CD14-positive monocyte (primary cell): ENCODE results near the gene NECTIN1. TPM values are rescaled to one million over a fixed set of nuclear protein-coding genes. Genes with fewer than 3 reads are reported as not detected.

Source experiments
- DNase-seq, 3 donors: peaks; one replicate each; pipeline ENCODE4 v3.0.0-alpha.2; 2011 to 2022
- H2AFZ ChIP-seq: 2 replicates; pipeline ENCODE4 v1.6.0; 2012; ENCODE audit warnings: mild to moderate bottlenecking, low read depth, low read length, inconsistent platforms; ENCODE audit not compliant: insufficient read depth, poor library complexity, severe bottlenecking
- H3K27ac ChIP-seq, 2 donors: 1 replicate in 1 of 2; 2 replicates in 1 of 2; pipeline ENCODE4 v1.5.1; 2012 to 2013; ENCODE audit warnings: low read length in 2 of 2, control low read depth in 1 of 2, inconsistent platforms in 1 of 2, low read depth in 1 of 2, mild to moderate bottlenecking in 1 of 2
- H3K27me3 ChIP-seq, 2 donors: one replicate each; pipeline versions ENCODE4 v1.6.0 to v1.6.1; 2011 to 2013; ENCODE audit warnings: low read length in 2 of 2; ENCODE audit not compliant: control insufficient read depth in 2 of 2, insufficient read depth in 2 of 2
- H3K36me3 ChIP-seq, 2 donors: replicated peaks in 1 of 2; 1 replicate in 1 of 2; 2 replicates in 1 of 2; pipeline versions ENCODE4 v1.5.1 to v1.6.1; 2012 to 2013; ENCODE audit warnings: low read length in 2 of 2, control low read depth in 1 of 2, inconsistent platforms in 1 of 2, mild to moderate bottlenecking in 1 of 2; ENCODE audit not compliant: insufficient read depth in 2 of 2, control insufficient read depth in 1 of 2
- H3K4me1 ChIP-seq, 2 donors: 1 replicate in 1 of 2; 2 replicates in 1 of 2; pipeline versions ENCODE4 v1.5.1 to v1.6.1; 2012 to 2013; ENCODE audit warnings: low read length in 2 of 2, control low read depth in 1 of 2, inconsistent platforms in 1 of 2, mild to moderate bottlenecking in 1 of 2, moderate library complexity in 1 of 2; ENCODE audit not compliant: insufficient read depth in 2 of 2, control insufficient read depth in 1 of 2
- H3K4me2 ChIP-seq: replicated peaks from 2 replicates; pipeline ENCODE3; 2012; ENCODE audit warnings: low read length, moderate library complexity, mild to moderate bottlenecking; ENCODE audit not compliant: poor library complexity, severe bottlenecking; ENCODE audit errors: extremely low read depth
- H3K4me3 ChIP-seq, 3 experiments: fragments of 200-600 bp in 1 of 3; sonication (generic) in 1 of 3; replicated peaks in 1 of 3; 1 replicate in 2 of 3; 2 replicates in 1 of 3; pipeline ENCODE4 v1.5.1; 2011 to 2013; ENCODE audit warnings: low read length in 3 of 3, mild to moderate bottlenecking in 3 of 3, control low read depth in 2 of 3, low read depth in 2 of 3, inconsistent platforms in 1 of 3, moderate library complexity in 1 of 3
- H3K79me2 ChIP-seq: 2 replicates; pipeline ENCODE4 v1.6.0; 2012; ENCODE audit warnings: mild to moderate bottlenecking, control low read depth, inconsistent platforms, low read length, moderate library complexity; ENCODE audit not compliant: insufficient read depth
- H3K9ac ChIP-seq: 2 replicates; pipeline ENCODE4 v1.6.0; 2017; ENCODE audit warnings: low read length, mild to moderate bottlenecking; ENCODE audit not compliant: insufficient read depth, poor library complexity, severe bottlenecking
- H3K9me3 ChIP-seq, 2 donors: replicated peaks in 1 of 2; 1 replicate in 1 of 2; 2 replicates in 1 of 2; pipeline versions ENCODE4 v1.5.1 to v1.6.1; 2012 to 2013; ENCODE audit warnings: low read length in 2 of 2, control low read depth in 1 of 2; ENCODE audit not compliant: control insufficient read depth in 1 of 2, insufficient read depth in 1 of 2
- H4K20me1 ChIP-seq: 2 replicates; pipeline ENCODE4 v1.6.0; 2012; ENCODE audit warnings: mild to moderate bottlenecking, low read length, control low read depth, moderate library complexity; ENCODE audit not compliant: insufficient read depth
- H3K27ac Mint-ChIP-seq, 7 donors: one replicate each; pipeline ENCODE4 v1.8.0; 2020; ENCODE audit warnings: mild to moderate bottlenecking in 7 of 7, mixed read lengths in 7 of 7, moderate library complexity in 6 of 7, inconsistent platforms in 2 of 7
- H3K27me3 Mint-ChIP-seq, 3 donors: one replicate each; pipeline ENCODE4 v1.8.0; 2021 to 2022; ENCODE audit warnings: low read depth in 3 of 3, mild to moderate bottlenecking in 3 of 3, mixed read lengths in 3 of 3, moderate library complexity in 3 of 3, inconsistent platforms in 1 of 3
- H3K36me3 Mint-ChIP-seq, 2 donors: one replicate each; pipeline ENCODE4 v1.8.0; 2020; ENCODE audit warnings: mixed read lengths in 2 of 2, inconsistent platforms in 1 of 2, mild to moderate bottlenecking in 1 of 2
- H3K4me1 Mint-ChIP-seq: one replicate; pipeline ENCODE4 v1.8.0; 2020; ENCODE audit warnings: mild to moderate bottlenecking, mixed read lengths
- H3K4me3 Mint-ChIP-seq, 2 donors: one replicate each; pipeline ENCODE4 v1.8.0; 2020; ENCODE audit warnings: mild to moderate bottlenecking in 2 of 2, mixed read lengths in 2 of 2, moderate library complexity in 1 of 2
- H3K9me3 Mint-ChIP-seq, 7 donors: one replicate each; pipeline ENCODE4 v1.8.0; 2020 to 2022; ENCODE audit warnings: mixed read lengths in 7 of 7, mild to moderate bottlenecking in 6 of 7, moderate library complexity in 6 of 7, inconsistent platforms in 2 of 7
- CTCF ChIP-seq: fragments of 200-600 bp; IDR thresholded peaks from one replicate; pipeline ENCODE4 v1.8.0; 2022; ENCODE audit warnings: antibody characterized with exemption, mild to moderate bottlenecking
- WGBS: methylation state at CpG from one replicate; pipeline ENCODE4 v1.1.5; 2013; ENCODE audit warnings: missing lambda C conversion rate; ENCODE audit not compliant: insufficient coverage; 5-methylcytosine and 5-hydroxymethylcytosine counted together
- intact Hi-C, 2 donors: fragments of 100-400 bp; cut with micrococcal nuclease; formaldehyde crosslinking; loops; one replicate each; pipeline versions ENCODE4 v1.15.0 to v1.15.1; 2023
- polyA plus RNA-seq, 3 donors: library from polyadenylated mRNA; depleted of rRNA in 1 of 3; unstranded in 2 of 3; stranded (reverse) in 1 of 3; fragments of 300-500 nt in 2 of 3; fragments of >200 nt in 1 of 3; fragmentation: Illumina TruSeq in 2 of 3; gene quantifications; 1 replicate in 2 of 3; 2 replicates in 1 of 3; pipeline ENCODE4 v1.2.3, GENCODE V29; 2012 to 2021

Gene NECTIN1
- polyA plus RNA-seq, 3 donors: 0.53 to 8.3 (median 0.85) TPM

GRCh38 chr11:119673759-119674336, 55.2 kb downstream of the NECTIN1 start:
- Mint-ChIP-seq H3K4me1 (peaks cover 18% of the 10 kb centered on the region), H3K36me3 (peaks cover 39 to 57% of the 10 kb centered on the region in 2 donors), H3K27ac (peak overlapping the region in 4 of 7 donors; percentile 14 to 81 (median 59)), H3K27me3 (peaks cover 0 to 8% (median 7%) of the 10 kb centered on the region in 3 donors), H3K9me3 (peaks cover 0 to 6% (median 3%) of the 10 kb centered on the region in 7 donors), H3K4me3 (peak overlapping the region; percentile 72 to 91)
- Histone ChIP-seq H3K27ac (no peak overlapping the region), H3K4me1 (peaks cover 11% of the 10 kb centered on the region in 2 donors), H3K9ac (no peak overlapping the region), H3K36me3 (peaks cover 18 to 33% of the 10 kb centered on the region in 2 donors), H3K79me2 (no peaks in the 10 kb centered on the region), H3K27me3 (no peaks in the 10 kb centered on the region), H3K9me3 (peaks cover 0 to 6% of the 10 kb centered on the region in 2 donors), H3K4me2 (peak overlapping the region; percentile 68), H3K4me3 (peak overlapping the region in 1 of 3 experiments; percentile 46), H4K20me1 (no peaks in the 10 kb centered on the region), H2AFZ (peak overlapping the region; percentile 57)
- TF ChIP-seq CTCF: no peak
- intact Hi-C loops: no loop called here
- peak; percentile 46 to 66 (median 57) for DNase-seq
- 3% methylated on average over 13 of the region's 15 CpGs for WGBS

DNA sequence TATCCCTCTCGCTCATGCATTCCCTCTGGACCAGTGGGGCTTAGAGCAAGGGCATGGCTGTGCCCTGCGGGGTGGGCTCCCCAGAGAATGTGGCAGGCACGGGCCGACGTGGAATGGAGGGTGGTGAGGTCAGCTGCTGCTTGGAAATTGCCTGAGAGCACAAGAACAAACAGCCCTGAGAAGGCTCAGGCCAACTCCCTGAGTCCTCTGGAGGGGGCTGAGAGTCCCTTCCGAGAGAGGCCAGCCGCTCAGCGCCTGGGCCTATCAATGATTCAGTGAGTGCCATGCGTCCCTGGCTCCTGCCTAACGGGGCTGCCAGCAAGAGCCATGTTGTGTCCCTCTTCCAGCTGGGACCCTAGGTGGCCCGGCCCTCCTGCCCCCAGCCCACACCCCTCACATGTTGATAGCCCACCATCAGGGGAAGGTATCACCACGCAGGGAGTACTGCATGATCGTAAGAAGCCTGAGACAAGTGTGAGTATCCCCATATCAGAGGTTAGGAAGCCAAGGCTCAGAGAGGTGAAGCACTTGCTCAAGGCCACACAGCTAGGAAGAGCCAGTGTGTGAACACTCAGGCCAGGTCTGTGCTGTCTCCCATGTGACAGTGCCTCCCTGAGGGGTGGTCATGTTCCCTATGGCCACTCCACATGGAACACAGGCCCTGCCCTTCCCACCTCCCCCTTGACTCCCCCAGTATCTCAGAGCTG, 55.8 kb downstream of the NECTIN1 start:
- Mint-ChIP-seq H3K27me3 (peaks cover 0 to 8% (median 7%) of the 10 kb centered on the region in 3 donors), H3K9me3 (peaks cover 0 to 6% (median 3%) of the 10 kb centered on the region in 7 donors), H3K36me3 (peaks cover 36 to 54% of the 10 kb centered on the region in 2 donors), H3K4me3 (peak overlapping the region; percentile 72 to 91), H3K27ac (peak overlapping the region in 3 of 7 donors; percentile 9 to 78 (median 14)), H3K4me1 (peaks cover 21% of the 10 kb centered on the region)
- Histone ChIP-seq H2AFZ (no peak overlapping the region), H3K9ac (no peak overlapping the region), H3K4me3 (no peak overlapping the region), H3K4me1 (peaks cover 11% of the 10 kb centered on the region in 2 donors), H3K36me3 (peaks cover 16 to 30% of the 10 kb centered on the region in 2 donors), H3K27me3 (no peaks in the 10 kb centered on the region), H3K9me3 (peaks cover 0 to 6% of the 10 kb centered on the region in 2 donors), H3K27ac (no peak overlapping the region), H3K79me2 (no peaks in the 10 kb centered on the region), H4K20me1 (no peaks in the 10 kb centered on the region), H3K4me2 (peak overlapping the region; percentile 68)
- TF ChIP-seq CTCF: no peak
- intact Hi-C loops: no loop called here
- WGBS: 93% methylated on average over 11 of the region's 13 CpGs
- DNase-seq: no peak
